Stimulated activated CD4-positive, alpha-beta T cell treated with anti-CD3 and anti-CD28 coated beads, Interleukin-1b, Interleukin-23, amount 100 ng/mL, for 48 hours (primary cell): Measurements from ENCODE around the gene SLC9A9.
"Not testable (repeated sequence)": the region's sequence is repeated elsewhere in the genome, so short reads cannot be mapped to it uniquely, and the experiment has no call there.

Experiments used
- DNase-seq: peaks from one replicate; pipeline ENCODE4 v3.0.0-alpha.2; 2020

The SLC9A9 gene

GRCh38 chr3:143535994-143536784, 312.1 kb downstream of the SLC9A9 start:
- no peak for DNase-seq

- DNase-seq, result no peak
Observed at GRCh38 chr3:143533391-143533790, 314.9 kb downstream of the SLC9A9 start.

- no peak for DNase-seq
Observed at GRCh38 chr3:143532091-143532490, 316.2 kb downstream of the SLC9A9 start.

GRCh38 chr3:143531101-143531500, 317.2 kb downstream of the SLC9A9 start:
- DNase-seq, result no peak

- DNase-seq, result no peak
Observed at GRCh38 chr3:143529798-143530197, 318.5 kb downstream of the SLC9A9 start.

GRCh38 chr3:143529018-143529478, 319.2 kb downstream of the SLC9A9 start:
- no peak for DNase-seq

GRCh38 chr3:143526011-143526545, 322.2 kb downstream of the SLC9A9 start:
- DNase-seq, result no peak

GRCh38 chr3:143525408-143525807, 322.9 kb downstream of the SLC9A9 start:
- DNase-seq, result no peak

GRCh38 chr3:143521803-143522202, 326.5 kb downstream of the SLC9A9 start:
- DNase-seq, result no peak

- DNase-seq, result not testable (repeated sequence)
Observed at GRCh38 chr3:143517131-143517530, 331.1 kb downstream of the SLC9A9 start.

- DNase-seq, result no peak
Observed at GRCh38 chr3:143514874-143515273, 333.4 kb downstream of the SLC9A9 start.

GRCh38 chr3:143514109-143514508, 334.2 kb downstream of the SLC9A9 start:
- DNase-seq, result no peak

GRCh38 chr3:143511174-143511879, 336.9 kb downstream of the SLC9A9 start:
- no peak for DNase-seq

- no peak for DNase-seq
Observed at GRCh38 chr3:143510601-143511000, 337.7 kb downstream of the SLC9A9 start.

- DNase-seq, result no peak
Observed at GRCh38 chr3:143507735-143508580, 340.3 kb downstream of the SLC9A9 start.

GRCh38 chr3:143506190-143506589, 342.1 kb downstream of the SLC9A9 start:
- DNase-seq, result no peak

- DNase-seq, result no peak
Observed at GRCh38 chr3:143503325-143503885, 344.9 kb downstream of the SLC9A9 start.

GRCh38 chr3:143502081-143502480, 346.2 kb downstream of the SLC9A9 start:
- DNase-seq, result no peak

- DNase-seq, result no peak
Observed at GRCh38 chr3:143497382-143497781, 350.9 kb downstream of the SLC9A9 start.

GRCh38 chr3:143496191-143496590, 352.1 kb downstream of the SLC9A9 start:
- no peak for DNase-seq

- DNase-seq, result no peak
Observed at GRCh38 chr3:143495527-143495926, 352.7 kb downstream of the SLC9A9 start.

- no peak for DNase-seq
Observed at GRCh38 chr3:143486611-143487010, 361.7 kb downstream of the SLC9A9 start.
